ENCODE data around the gene MAFF.

GRCh38 chr22:38170469-38170868 lies 31.3 kb upstream of the MAFF start:
- TF ChIP-seq POLR2A (IDR thresholded peaks at IDR 0.05; ENCODE audit: low read length), result no peak
- no peak for TF ChIP-seq GATA1 (IDR thresholded peaks at IDR 0.05; ENCODE audit: low read depth, low read length)
